ENCODE measurements around the gene ZNF580. TPM values are rescaled to one million over a fixed set of nuclear protein-coding genes. Genes with fewer than 3 reads are reported as not detected.

The ZNF580 gene
- total and polyA plus RNA-seq, 2 of the 13 experiments (the other 11 are each of a cell fraction or from before 2014, with no cell fraction given) = 4.4 to 6.0 TPM

- no peak for TF ChIP-seq ZNF678 (CRISPR knock-in tag; IDR thresholded peaks at IDR 0.05)
- no peak; the same call in 1 of the 2 replicates for TF ChIP-seq GATA4 (IDR thresholded peaks at IDR 0.05; ENCODE audit: borderline replicate concordance, low read depth)
- no peak for TF ChIP-seq GZF1 (CRISPR knock-in tag; IDR thresholded peaks at IDR 0.05)
- TF ChIP-seq, protein P1, sequence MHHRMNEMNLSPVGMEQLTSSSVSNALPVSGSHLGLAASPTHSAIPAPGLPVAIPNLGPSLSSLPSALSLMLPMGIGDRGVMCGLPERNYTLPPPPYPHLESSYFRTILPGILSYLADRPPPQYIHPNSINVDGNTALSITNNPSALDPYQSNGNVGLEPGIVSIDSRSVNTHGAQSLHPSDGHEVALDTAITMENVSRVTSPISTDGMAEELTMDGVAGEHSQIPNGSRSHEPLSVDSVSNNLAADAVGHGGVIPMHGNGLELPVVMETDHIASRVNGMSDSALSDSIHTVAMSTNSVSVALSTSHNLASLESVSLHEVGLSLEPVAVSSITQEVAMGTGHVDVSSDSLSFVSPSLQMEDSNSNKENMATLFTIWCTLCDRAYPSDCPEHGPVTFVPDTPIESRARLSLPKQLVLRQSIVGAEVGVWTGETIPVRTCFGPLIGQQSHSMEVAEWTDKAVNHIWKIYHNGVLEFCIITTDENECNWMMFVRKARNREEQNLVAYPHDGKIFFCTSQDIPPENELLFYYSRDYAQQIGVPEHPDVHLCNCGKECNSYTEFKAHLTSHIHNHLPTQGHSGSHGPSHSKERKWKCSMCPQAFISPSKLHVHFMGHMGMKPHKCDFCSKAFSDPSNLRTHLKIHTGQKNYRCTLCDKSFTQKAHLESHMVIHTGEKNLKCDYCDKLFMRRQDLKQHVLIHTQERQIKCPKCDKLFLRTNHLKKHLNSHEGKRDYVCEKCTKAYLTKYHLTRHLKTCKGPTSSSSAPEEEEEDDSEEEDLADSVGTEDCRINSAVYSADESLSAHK (CRISPR knock-in tag; IDR thresholded peaks at IDR 0.05; ENCODE audit: borderline replicate concordance) = no peak
- peak; percentile 22; the same call in 1 of the 2 replicates for TF ChIP-seq CTCF (CRISPR knock-in tag; IDR thresholded peaks at IDR 0.05)
- no peak for TF ChIP-seq MLXIP (CRISPR knock-in tag; IDR thresholded peaks at IDR 0.05; ENCODE audit: borderline replicate concordance)
- TF ChIP-seq ZNF572 (CRISPR knock-in tag; IDR thresholded peaks at IDR 0.05) = no peak
- no peak for TF ChIP-seq PHB2 (IDR thresholded peaks at IDR 0.05; ENCODE audit: partially characterized antibody)
- no peak for TF ChIP-seq DPF2 (CRISPR knock-in tag; IDR thresholded peaks at IDR 0.05; ENCODE audit: borderline replicate concordance, low read depth)
- TF ChIP-seq SOX13 (IDR thresholded peaks at IDR 0.05) = no peak
- no peak; a peak in 1 of 4 replicates for TF ChIP-seq SOX13 (CRISPR knock-in tag; conservative IDR thresholded peaks at IDR 0.05 in 1 of 2, IDR thresholded peaks at IDR 0.05 in 1 of 2)
- TF ChIP-seq ZNF431 (CRISPR knock-in tag; IDR thresholded peaks at IDR 0.05; ENCODE audit: borderline replicate concordance, low read depth) = no peak
- TF ChIP-seq MTF2 (CRISPR knock-in tag; IDR thresholded peaks at IDR 0.05; ENCODE audit: borderline replicate concordance) = no peak
- no peak for TF ChIP-seq ZNF33B (CRISPR knock-in tag; IDR thresholded peaks at IDR 0.05)
- TF ChIP-seq ZNF264 (CRISPR knock-in tag; IDR thresholded peaks at IDR 0.05) = no peak
- no peak for TF ChIP-seq CBX2 (IDR thresholded peaks at IDR 0.05; ENCODE audit: low read depth, low read length)
- TF ChIP-seq CBX2 (CRISPR knock-in tag; IDR thresholded peaks at IDR 0.05; ENCODE audit: low read depth) = no peak
- TF ChIP-seq ZNF800 (CRISPR knock-in tag; IDR thresholded peaks at IDR 0.05) = no peak
Observed at GRCh38 chr19:55624109-55625003, 16.4 kb upstream of the ZNF580 start, which contains the start of gene ZNF784 (continued).
